Sigmoid colon (tissue), 3 donors: ENCODE results near the gene TGFBR3L.

Experiments
- POLR2A ChIP-seq, 2 donors: fragments of 450-650 bp; IDR thresholded peaks; one replicate each; pipeline ENCODE4 v1.6.1; 2016; ENCODE audit warnings: antibody characterized with exemption in 2 of 2, mild to moderate bottlenecking in 2 of 2, moderate library complexity in 2 of 2
- TF ChIP-seq, protein P1 (sequence below), 4 experiments: fragments of 450-650 bp in 3 of 4; fragments of 200-600 bp in 1 of 4; IDR thresholded peaks; one replicate each; pipeline ENCODE4 v1.5.1; 2016 to 2019; ENCODE audit warnings: antibody characterized with exemption in 4 of 4, mild to moderate bottlenecking in 3 of 4, moderate library complexity in 2 of 4

- TF ChIP-seq POLR2A (IDR thresholded peaks at IDR 0.05) = no peak
- TF ChIP-seq, protein P1, sequence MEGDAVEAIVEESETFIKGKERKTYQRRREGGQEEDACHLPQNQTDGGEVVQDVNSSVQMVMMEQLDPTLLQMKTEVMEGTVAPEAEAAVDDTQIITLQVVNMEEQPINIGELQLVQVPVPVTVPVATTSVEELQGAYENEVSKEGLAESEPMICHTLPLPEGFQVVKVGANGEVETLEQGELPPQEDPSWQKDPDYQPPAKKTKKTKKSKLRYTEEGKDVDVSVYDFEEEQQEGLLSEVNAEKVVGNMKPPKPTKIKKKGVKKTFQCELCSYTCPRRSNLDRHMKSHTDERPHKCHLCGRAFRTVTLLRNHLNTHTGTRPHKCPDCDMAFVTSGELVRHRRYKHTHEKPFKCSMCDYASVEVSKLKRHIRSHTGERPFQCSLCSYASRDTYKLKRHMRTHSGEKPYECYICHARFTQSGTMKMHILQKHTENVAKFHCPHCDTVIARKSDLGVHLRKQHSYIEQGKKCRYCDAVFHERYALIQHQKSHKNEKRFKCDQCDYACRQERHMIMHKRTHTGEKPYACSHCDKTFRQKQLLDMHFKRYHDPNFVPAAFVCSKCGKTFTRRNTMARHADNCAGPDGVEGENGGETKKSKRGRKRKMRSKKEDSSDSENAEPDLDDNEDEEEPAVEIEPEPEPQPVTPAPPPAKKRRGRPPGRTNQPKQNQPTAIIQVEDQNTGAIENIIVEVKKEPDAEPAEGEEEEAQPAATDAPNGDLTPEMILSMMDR (IDR thresholded peaks at IDR 0.05) = no peak
Measured at GRCh38 chr19:7968008-7968795, 53.6 kb downstream of the TGFBR3L start.
